K562 (cell line): ENCODE results near the gene DPH6.

Source experiments
- CTCF ChIP-seq, 3 experiments: IDR thresholded peaks in 2 of 3; conservative IDR thresholded peaks in 1 of 3; 2 replicates each; pipeline ENCODE4 v1.5.1; 2011 to 2012; ENCODE audit warnings: low read length in 3 of 3, mild to moderate bottlenecking in 3 of 3, control low read depth in 2 of 3, improper control_type of control experiment in 1 of 3, inconsistent platforms in 1 of 3, low read depth in 1 of 3, mixed read lengths in 1 of 3, moderate library complexity in 1 of 3; ENCODE audit not compliant: insufficient read depth in 2 of 3
- ETV1 ChIP-seq: fragments of 450-650 bp; conservative IDR thresholded peaks from 2 replicates; pipeline ENCODE4 v1.6.1; 2016; ENCODE audit warnings: missing genetic modification characterization, control low read depth, low read depth, missing compliant biosample characterization
- JUN ChIP-seq, 2 experiments: sonication (generic) in 1 of 2; formaldehyde crosslinking in 1 of 2; IDR thresholded peaks; 2 replicates each; pipeline versions ENCODE4 v1.6.1 to v1.8.0; 2012 to 2022; ENCODE audit warnings: borderline replicate concordance in 2 of 2, mild to moderate bottlenecking in 2 of 2, improper control_type of control experiment in 1 of 2, low read depth in 1 of 2, low read length in 1 of 2, missing genetic modification reagents in 1 of 2
- MEF2D ChIP-seq: conservative IDR thresholded peaks from 2 replicates; pipeline ENCODE4 v1.6.1; 2016; ENCODE audit warnings: low read depth, missing genetic modification characterization, missing compliant biosample characterization
- MYNN ChIP-seq, 2 experiments: sonication (generic); formaldehyde crosslinking in 1 of 2; IDR thresholded peaks; 2 replicates each; pipeline versions ENCODE4 v1.5.0 to v1.6.1; 2016 to 2020; ENCODE audit warnings: antibody characterized with exemption in 1 of 2, missing genetic modification reagents in 1 of 2
- SP1 ChIP-seq: sonication (generic); formaldehyde crosslinking; IDR thresholded peaks from 2 replicates; pipeline ENCODE4 v1.8.1; 2022; ENCODE audit warnings: mild to moderate bottlenecking, missing genetic modification reagents
- THAP7 ChIP-seq: fragments of 250-450 bp; sonication (Bioruptor Pico); IDR thresholded peaks from 2 replicates; pipeline ENCODE4 v1.5.0; 2021
- ZNF766 ChIP-seq: fragments of 200-800 bp; sonication (Bioruptor generic); conservative IDR thresholded peaks from 2 replicates; pipeline ENCODE4 v1.6.1; 2016; ENCODE audit warnings: missing genetic modification characterization, missing compliant biosample characterization

GRCh38 chr15:35321926-35322325 lies 224.0 kb downstream of the DPH6 start:
- TF ChIP-seq JUN (IDR thresholded peaks at IDR 0.05; ENCODE audit: borderline replicate concordance, low read depth, low read length): no peak
- no peak for TF ChIP-seq JUN (CRISPR knock-in tag; IDR thresholded peaks at IDR 0.05; ENCODE audit: borderline replicate concordance)
- no peak for TF ChIP-seq MEF2D
- no peak for TF ChIP-seq ZNF766 (CRISPR knock-in tag)
- no peak for TF ChIP-seq ETV1 (tag)
- no peak for TF ChIP-seq THAP7 (CRISPR knock-in tag)
- no peak for TF ChIP-seq MYNN (IDR thresholded peaks at IDR 0.05)
- no peak for TF ChIP-seq MYNN (CRISPR knock-in tag; IDR thresholded peaks at IDR 0.05)
- TF ChIP-seq CTCF (IDR thresholded peaks at IDR 0.05 in 2 of 3, conservative IDR thresholded peaks at IDR 0.05 in 1 of 3; ENCODE audit: insufficient read depth in 2 of 3, low read depth in 1 of 3, low read length in 3 of 3): no peak
- no peak for TF ChIP-seq SP1 (CRISPR knock-in tag)
